NCI-H510A treated with DMSO at 0.1 percent for 48 hours (cell line): ENCODE results near the gene STK36.

Source experiments
- DNase-seq: peaks from one replicate; lab custom pipeline; 2025; lab: John Stamatoyannopoulos, UW

Gene STK36

GRCh38 chr2:218719457-218719856 is 47.6 kb downstream of the STK36 start:
- DNase-seq, result no peak

GRCh38 chr2:218720048-218721041 is 48.5 kb downstream of the STK36 start:
- DNase-seq, result no peak

- no peak for DNase-seq
Measured at GRCh38 chr2:218721488-218721887, 49.6 kb downstream of the STK36 start.

- DNase-seq, result no peak
Measured at GRCh38 chr2:218721934-218722333, 50.0 kb downstream of the STK36 start.

- no peak for DNase-seq
Measured at GRCh38 chr2:218722419-218722818, 50.5 kb downstream of the STK36 start.

- DNase-seq, result no peak
Measured at GRCh38 chr2:218722876-218723785, 51.2 kb downstream of the STK36 start.

- DNase-seq, result no peak
Measured at GRCh38 chr2:218726004-218726574, 54.2 kb downstream of the STK36 start.

GRCh38 chr2:218727502-218728165 is 55.7 kb downstream of the STK36 start:
- peak; percentile 9 for DNase-seq

- DNase-seq, result no peak
Measured at GRCh38 chr2:218729640-218730039, 57.8 kb downstream of the STK36 start.

- no peak for DNase-seq
Measured at GRCh38 chr2:218732052-218732760, 60.3 kb downstream of the STK36 start.

- no peak for DNase-seq
Measured at GRCh38 chr2:218732761-218733158, 60.9 kb downstream of the STK36 start.

- no peak for DNase-seq
Measured at GRCh38 chr2:218733171-218734021, 61.5 kb downstream of the STK36 start.

- no peak for DNase-seq
Measured at GRCh38 chr2:218734190-218734975, 62.5 kb downstream of the STK36 start.

GRCh38 chr2:218736531-218736930 is 64.6 kb downstream of the STK36 start:
- DNase-seq, result no peak

GRCh38 chr2:218743068-218743467 is 71.2 kb downstream of the STK36 start:
- no peak for DNase-seq

- DNase-seq, result no peak
Measured at GRCh38 chr2:218744615-218745014, 72.7 kb downstream of the STK36 start.

GRCh38 chr2:218745160-218745558 is 73.3 kb downstream of the STK36 start:
- DNase-seq, result no peak

- no peak for DNase-seq
Measured at GRCh38 chr2:218745559-218746469, 73.9 kb downstream of the STK36 start.
